KBM-7 (cell line): ENCODE results near the gene GJA3.

ENCODE experiments used
- DNase-seq: peaks from one replicate; pipeline ENCODE4 v3.0.0-alpha.2; 2015
- in situ Hi-C: fragments of 300-500 bp; cut with MboI; formaldehyde crosslinking; loops from 2 replicates; pipeline ENCODE4 v1.14.3; 2020; ENCODE audit warnings: low sequenced_read_pairs, low pct_unique_long_range_greater_than_20kb, mixed read lengths

Gene GJA3

GRCh38 chr13:20186771-20187170, 25.9 kb upstream of the GJA3 start:
- DNase-seq: no peak
- in situ Hi-C loops: loop anchor here (25.0 kb wide), 1 partner anchor 726 kb away; the partner anchor contains the start of gene XPO4

- DNase-seq: no peak
- in situ Hi-C loops: loop anchor here (25.0 kb wide), 1 partner anchor 727 kb away; the partner anchor contains the start of gene XPO4
Observed at GRCh38 chr13:20185366-20186056, 24.7 kb upstream of the GJA3 start.

- in situ Hi-C loops: loop anchor here (25.0 kb wide), 1 partner anchor 730 kb away; the partner anchor contains the start of gene XPO4
- peak; percentile 76 for DNase-seq
Observed at GRCh38 chr13:20182231-20182846, 21.5 kb upstream of the GJA3 start.

GRCh38 chr13:20181188-20181587, 20.3 kb upstream of the GJA3 start:
- in situ Hi-C loops: loop anchor here (25.0 kb wide), 1 partner anchor 731 kb away; the partner anchor contains the start of gene XPO4
- DNase-seq: no peak

GRCh38 chr13:20178156-20178555, 17.3 kb upstream of the GJA3 start:
- no peak for DNase-seq

GRCh38 chr13:20177049-20177831, 16.4 kb upstream of the GJA3 start:
- in situ Hi-C loops: loop anchor here (25.0 kb wide), 1 partner anchor 735 kb away; the partner anchor contains the start of gene XPO4
- DNase-seq: no peak

More at GRCh38 chr13:20178156-20178555, 17.3 kb upstream of the GJA3 start:
- in situ Hi-C loops: loop anchor here (25.0 kb wide), 1 partner anchor 734 kb away; the partner anchor contains the start of gene XPO4

GRCh38 chr13:20175907-20176652, 15.2 kb upstream of the GJA3 start:
- no peak for DNase-seq
- in situ Hi-C loops: loop anchor here (25.0 kb wide), 1 partner anchor 736 kb away; the partner anchor contains the start of gene XPO4

- in situ Hi-C loops: loop anchor here (25.0 kb wide), 1 partner anchor 737 kb away; the partner anchor contains the start of gene XPO4
- no peak for DNase-seq
Observed at GRCh38 chr13:20175406-20175794, 14.5 kb upstream of the GJA3 start.

GRCh38 chr13:20174656-20175405, 14.0 kb upstream of the GJA3 start:
- in situ Hi-C loops: loop anchor here (25.0 kb wide), 1 partner anchor 737 kb away; the partner anchor contains the start of gene XPO4
- peak; percentile 59 for DNase-seq

- in situ Hi-C loops: no loop called here
- DNase-seq: no peak
Observed at GRCh38 chr13:20173116-20173746, 12.4 kb upstream of the GJA3 start.

GRCh38 chr13:20171364-20171763, 10.5 kb upstream of the GJA3 start:
- in situ Hi-C loops: no loop called here
- no peak for DNase-seq

- in situ Hi-C loops: no loop called here
- no peak for DNase-seq
Observed at GRCh38 chr13:20170921-20171320, 10.1 kb upstream of the GJA3 start.

- in situ Hi-C loops: no loop called here
- DNase-seq: no peak
Observed at GRCh38 chr13:20168396-20168795, 7.5 kb upstream of the GJA3 start.

GRCh38 chr13:20165417-20166257, 4.8 kb upstream of the GJA3 start:
- DNase-seq: no peak
- in situ Hi-C loops: no loop called here

GRCh38 chr13:20161951-20162300, 1.1 kb upstream of the GJA3 start:
- DNase-seq: no peak
- in situ Hi-C loops: no loop called here

- peak; percentile 72 for DNase-seq
- in situ Hi-C loops: no loop called here
Observed at GRCh38 chr13:20161275-20161950, 561 bp upstream of the GJA3 start.
